Neural cell (in vitro differentiated cells): Measurements from ENCODE around the gene PLXNA4. TPM values are rescaled to one million over a fixed set of nuclear protein-coding genes. Genes with fewer than 3 reads are reported as not detected.

Experiments
- H2AFZ ChIP-seq: fragments of 200-600, 300-800 bp; sonication (generic), shearing (Covaris generic); 2 replicates; pipeline ENCODE4 v1.6.0; 2014; ENCODE audit warnings: low read depth, mild to moderate bottlenecking, antibody characterized with exemption, low read length, moderate library complexity
- H3F3A ChIP-seq: fragments of 200-600 bp; shearing (Covaris generic); 2 replicates; pipeline ENCODE4 v1.6.1; 2016; ENCODE audit warnings: mild to moderate bottlenecking, moderate library complexity, mixed read lengths, antibody characterized with exemption, low read length; ENCODE audit not compliant: insufficient read depth, poor library complexity, severe bottlenecking
- H3K27ac ChIP-seq: fragments of 200-600, 300-800 bp; sonication (generic), shearing (Covaris generic); 2 replicates; pipeline ENCODE4 v1.5.1; 2014; ENCODE audit warnings: mild to moderate bottlenecking, low read length, moderate library complexity
- H3K27me3 ChIP-seq: fragments of 300-800, 200-600 bp; sonication (generic), shearing (Covaris generic); 2 replicates; pipeline ENCODE4 v1.6.0; 2014; ENCODE audit warnings: mild to moderate bottlenecking, low read depth, low read length, moderate library complexity; ENCODE audit not compliant: insufficient read depth
- H3K36me3 ChIP-seq: fragments of 300-800, 200-600 bp; sonication (generic), shearing (Covaris generic); 2 replicates; pipeline ENCODE4 v1.5.1; 2014; ENCODE audit warnings: mild to moderate bottlenecking, antibody characterized with exemption, low read length, moderate library complexity; ENCODE audit not compliant: insufficient read depth
- H3K4me2 ChIP-seq: fragments of 300-800, 200-600 bp; sonication (generic), shearing (Covaris generic); 2 replicates; pipeline ENCODE4 v1.6.0; 2014; ENCODE audit warnings: mild to moderate bottlenecking, low read length
- H3K4me3 ChIP-seq: fragments of 300-800, 200-600 bp; sonication (generic), shearing (Covaris generic); 2 replicates; pipeline ENCODE4 v1.5.1; 2014; ENCODE audit warnings: mild to moderate bottlenecking, low read length, moderate library complexity
- H3K79me2 ChIP-seq: fragments of 200-600 bp; shearing (Covaris generic); replicated peaks from 2 replicates; pipeline ENCODE4 v1.6.0; 2014; ENCODE audit warnings: mild to moderate bottlenecking, low read length, moderate library complexity; ENCODE audit not compliant: insufficient read depth
- H3K9ac ChIP-seq: fragments of 300-800, 200-600 bp; sonication (generic), shearing (Covaris generic); 2 replicates; pipeline ENCODE4 v1.6.1; 2016; ENCODE audit warnings: mild to moderate bottlenecking, low read length, mixed read lengths
- H3K9me2 ChIP-seq: fragments of 200-600 bp; shearing (Covaris generic); 2 replicates; pipeline ENCODE4 v1.6.1; 2016; ENCODE audit warnings: mild to moderate bottlenecking, low read length, mixed read lengths; ENCODE audit not compliant: insufficient read depth
- H3K9me3 ChIP-seq: fragments of 200-600, 300-800 bp; sonication (generic), shearing (Covaris generic); 2 replicates; pipeline ENCODE4 v1.6.1; 2016; ENCODE audit warnings: mild to moderate bottlenecking, mixed run types, low read length, moderate library complexity, mixed read lengths
- H4K20me1 ChIP-seq: fragments of 200-600 bp; shearing (Covaris generic); 2 replicates; pipeline ENCODE4 v1.6.1; 2016; ENCODE audit warnings: mild to moderate bottlenecking, mixed run types; ENCODE audit not compliant: insufficient read depth
- CTCF ChIP-seq: fragments of 450-650 bp; IDR thresholded peaks from 2 replicates; pipeline ENCODE4 v1.5.1; 2014; ENCODE audit warnings: antibody characterized with exemption, mild to moderate bottlenecking, moderate library complexity; ENCODE audit not compliant: poor library complexity, severe bottlenecking
- EP300 ChIP-seq: fragments of 450-650 bp; conservative IDR thresholded peaks from 2 replicates; pipeline ENCODE4 v1.6.1; 2014; ENCODE audit warnings: antibody characterized with exemption, mild to moderate bottlenecking, moderate library complexity; ENCODE audit not compliant: poor library complexity, severe bottlenecking
- EZH2 ChIP-seq: fragments of 200-600, 300-800 bp; shearing (Covaris generic), sonication (generic); IDR thresholded peaks from 2 replicates; pipeline ENCODE4 v1.6.1; 2014; ENCODE audit warnings: antibody characterized with exemption, low read length, borderline replicate concordance, mild to moderate bottlenecking; ENCODE audit not compliant: insufficient read depth, poor library complexity, severe bottlenecking
- MXI1 ChIP-seq: fragments of 450-650 bp; conservative IDR thresholded peaks from 2 replicates; pipeline ENCODE4 v1.6.1; 2014; ENCODE audit warnings: antibody characterized with exemption, mild to moderate bottlenecking; ENCODE audit not compliant: poor library complexity, severe bottlenecking
- POLR2AphosphoS5 ChIP-seq: IDR thresholded peaks from 2 replicates; pipeline ENCODE4 v1.6.1; 2012
- RAD21 ChIP-seq: fragments of 450-650 bp; conservative IDR thresholded peaks from 2 replicates; pipeline ENCODE4 v1.6.1; 2014; ENCODE audit warnings: antibody characterized with exemption, mild to moderate bottlenecking, moderate library complexity
- REST ChIP-seq: IDR thresholded peaks from 2 replicates; pipeline ENCODE4 v1.6.1; 2012; ENCODE audit warnings: borderline replicate concordance
- SMC3 ChIP-seq: fragments of 450-650 bp; conservative IDR thresholded peaks from 2 replicates; pipeline ENCODE4 v1.6.1; 2014; ENCODE audit warnings: antibody characterized with exemption, mild to moderate bottlenecking, moderate library complexity; ENCODE audit not compliant: poor library complexity
- TAF1 ChIP-seq: IDR thresholded peaks from 2 replicates; pipeline ENCODE4 v1.6.1; 2012; ENCODE audit warnings: low read depth
- polyA plus RNA-seq: library from polyadenylated mRNA; depleted of rRNA; stranded (reverse); fragments of >200 nt; gene quantifications from 2 replicates; pipeline ENCODE4 v1.2.3, GENCODE V29; 2014

Gene PLXNA4
- polyA plus RNA-seq, 1 donor from 2014 or later = 7.2 TPM

- H3K79me2 ChIP-seq = no peaks in the 10 kb centered on the region
- TF ChIP-seq TAF1 (no peak), RAD21 (no peak), REST (no peak), POLR2AphosphoS5 (no peak), CTCF (no peak), MXI1 (no peak), SMC3 (no peak)
- H3F3A ChIP-seq = no peaks in the 10 kb centered on the region
- H3K9me3 ChIP-seq = no peaks in the 10 kb centered on the region
- no peaks in the 10 kb centered on the region for H3K27me3 ChIP-seq
- H3K36me3 ChIP-seq = no peaks in the 10 kb centered on the region
- no peak overlapping the region for H3K4me2 ChIP-seq
- no peak overlapping the region for H3K4me3 ChIP-seq
- no peak overlapping the region for H2AFZ ChIP-seq
- no peaks in the 10 kb centered on the region for H4K20me1 ChIP-seq
- H3K9ac ChIP-seq = no peak overlapping the region
- no peak overlapping the region for H3K27ac ChIP-seq
- no peaks in the 10 kb centered on the region for H3K9me2 ChIP-seq
Measured at GRCh38 chr7:132078891-132079735, 497.2 kb downstream of the PLXNA4 start.

GRCh38 chr7:132077971-132078685 lies 498.1 kb downstream of the PLXNA4 start:
- Histone ChIP-seq H3K27me3 (no peaks in the 10 kb centered on the region), H4K20me1 (no peaks in the 10 kb centered on the region), H3K9me2 (no peaks in the 10 kb centered on the region), H3K79me2 (no peaks in the 10 kb centered on the region), H3K27ac (peak overlapping the region; percentile 63), H3K9ac (no peak overlapping the region), H3F3A (no peaks in the 10 kb centered on the region), H2AFZ (no peak overlapping the region), H3K9me3 (no peaks in the 10 kb centered on the region), H3K4me3 (no peak overlapping the region), H3K4me2 (no peak overlapping the region), H3K36me3 (no peaks in the 10 kb centered on the region)
- no peak for TF ChIP-seq TAF1
- no peak for TF ChIP-seq RAD21
- no peak for TF ChIP-seq POLR2AphosphoS5
- no peak for TF ChIP-seq SMC3
- no peak for TF ChIP-seq REST
- no peak for TF ChIP-seq CTCF
- no peak for TF ChIP-seq EP300
- no peak for TF ChIP-seq EZH2
